ENCODE measurements around the gene SHTN1.

DNA sequence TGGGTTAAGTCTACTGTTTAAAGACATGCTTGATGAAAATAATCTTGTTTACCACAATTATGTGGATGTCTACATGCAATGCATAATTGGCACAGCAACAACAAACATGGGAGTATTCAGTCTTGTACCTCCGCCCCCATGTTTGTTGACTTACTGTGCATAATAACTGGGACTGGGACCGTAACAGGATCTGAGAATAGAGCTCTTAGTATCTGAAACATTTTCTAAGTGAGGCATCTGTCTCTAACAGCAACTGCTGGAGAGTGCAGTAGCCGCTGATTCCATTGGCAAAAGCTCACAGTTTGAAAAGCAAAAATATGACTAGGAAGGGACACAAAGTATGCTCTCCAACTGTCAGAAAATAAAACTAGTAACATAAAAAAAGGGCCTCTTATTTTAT is 94.1 kb downstream of the SHTN1 start:
- TF ChIP-seq TCF4 (CRISPR knock-in tag; IDR thresholded peaks at IDR 0.05; ENCODE audit: borderline replicate concordance) (no peak), GLIS3 (CRISPR knock-in tag; IDR thresholded peaks at IDR 0.05) (no peak), PPARA (CRISPR knock-in tag; IDR thresholded peaks at IDR 0.05; ENCODE audit: borderline replicate concordance) (no peak), ISL1 (CRISPR knock-in tag; IDR thresholded peaks at IDR 0.05) (no peak), CSDC2 (CRISPR knock-in tag; IDR thresholded peaks at IDR 0.05) (no peak), BACH2 (CRISPR knock-in tag; IDR thresholded peaks at IDR 0.05; ENCODE audit: borderline replicate concordance) (no peak), RARB (CRISPR knock-in tag; IDR thresholded peaks at IDR 0.05) (no peak), OSR1 (CRISPR knock-in tag; IDR thresholded peaks at IDR 0.05) (no peak)
- TF ChIP-seq, protein P1, sequence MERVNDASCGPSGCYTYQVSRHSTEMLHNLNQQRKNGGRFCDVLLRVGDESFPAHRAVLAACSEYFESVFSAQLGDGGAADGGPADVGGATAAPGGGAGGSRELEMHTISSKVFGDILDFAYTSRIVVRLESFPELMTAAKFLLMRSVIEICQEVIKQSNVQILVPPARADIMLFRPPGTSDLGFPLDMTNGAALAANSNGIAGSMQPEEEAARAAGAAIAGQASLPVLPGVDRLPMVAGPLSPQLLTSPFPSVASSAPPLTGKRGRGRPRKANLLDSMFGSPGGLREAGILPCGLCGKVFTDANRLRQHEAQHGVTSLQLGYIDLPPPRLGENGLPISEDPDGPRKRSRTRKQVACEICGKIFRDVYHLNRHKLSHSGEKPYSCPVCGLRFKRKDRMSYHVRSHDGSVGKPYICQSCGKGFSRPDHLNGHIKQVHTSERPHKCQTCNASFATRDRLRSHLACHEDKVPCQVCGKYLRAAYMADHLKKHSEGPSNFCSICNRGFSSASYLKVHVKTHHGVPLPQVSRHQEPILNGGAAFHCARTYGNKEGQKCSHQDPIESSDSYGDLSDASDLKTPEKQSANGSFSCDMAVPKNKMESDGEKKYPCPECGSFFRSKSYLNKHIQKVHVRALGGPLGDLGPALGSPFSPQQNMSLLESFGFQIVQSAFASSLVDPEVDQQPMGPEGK (CRISPR knock-in tag; IDR thresholded peaks at IDR 0.05; ENCODE audit: borderline replicate concordance): no peak
- TF ChIP-seq, protein P2, sequence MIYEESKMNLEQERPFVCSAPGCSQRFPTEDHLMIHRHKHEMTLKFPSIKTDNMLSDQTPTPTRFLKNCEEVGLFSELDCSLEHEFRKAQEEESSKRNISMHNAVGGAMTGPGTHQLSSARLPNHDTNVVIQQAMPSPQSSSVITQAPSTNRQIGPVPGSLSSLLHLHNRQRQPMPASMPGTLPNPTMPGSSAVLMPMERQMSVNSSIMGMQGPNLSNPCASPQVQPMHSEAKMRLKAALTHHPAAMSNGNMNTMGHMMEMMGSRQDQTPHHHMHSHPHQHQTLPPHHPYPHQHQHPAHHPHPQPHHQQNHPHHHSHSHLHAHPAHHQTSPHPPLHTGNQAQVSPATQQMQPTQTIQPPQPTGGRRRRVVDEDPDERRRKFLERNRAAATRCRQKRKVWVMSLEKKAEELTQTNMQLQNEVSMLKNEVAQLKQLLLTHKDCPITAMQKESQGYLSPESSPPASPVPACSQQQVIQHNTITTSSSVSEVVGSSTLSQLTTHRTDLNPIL (CRISPR knock-in tag; IDR thresholded peaks at IDR 0.05; ENCODE audit: low read depth): no peak

Measured in SK-N-SH treated with all-trans-retinoic acid at 6 μM for 48 hours (cell line).